ENCODE data around the gene FHAD1. TPM values are rescaled to one million over a fixed set of nuclear protein-coding genes. Genes with fewer than 3 reads are reported as not detected.
"Not testable (repeated sequence)": the region's sequence is repeated elsewhere in the genome, so short reads cannot be mapped to it uniquely, and the experiment has no call there.

Gene FHAD1
- total RNA-seq, 1 experiment from 2014 or later = not detected

- Mint-ChIP-seq H3K36me3 (ENCODE audit: insufficient read depth, unreplicated experiment) (no peaks in the 10 kb centered on the region), H3K27ac (ENCODE audit: low read depth, unreplicated experiment) (no peak overlapping the region), H3K4me3 (ENCODE audit: unreplicated experiment) (no peak overlapping the region), H3K4me1 (ENCODE audit: insufficient read depth, unreplicated experiment) (no peaks in the 10 kb centered on the region), H3K9me3 (ENCODE audit: unreplicated experiment) (no peaks in the 10 kb centered on the region), H3K27me3 (ENCODE audit: insufficient read depth, unreplicated experiment) (no peaks in the 10 kb centered on the region)
- intact Hi-C loops (cut with micrococcal nuclease) = no loop called here
- TF ChIP-seq CTCF (IDR thresholded peaks at IDR 0.05; ENCODE audit: unreplicated experiment) = no peak
- POLR2A ChIA-PET = no interaction called here
- DNase-seq (ENCODE audit: unreplicated experiment) = no peak
- CTCF ChIA-PET = no interaction called here
- no TSS peak for BruUV-seq (replicated peaks)
Observed at GRCh38 chr1:15295696-15296095, 48.7 kb downstream of the FHAD1 start.

GRCh38 chr1:15296585-15297321 lies 49.7 kb downstream of the FHAD1 start:
- no peak for DNase-seq (ENCODE audit: unreplicated experiment)
- Mint-ChIP-seq H3K9me3 (ENCODE audit: unreplicated experiment) (no peaks in the 10 kb centered on the region), H3K4me3 (ENCODE audit: unreplicated experiment) (no peak overlapping the region), H3K27ac (ENCODE audit: low read depth, unreplicated experiment) (no peak overlapping the region), H3K27me3 (ENCODE audit: insufficient read depth, unreplicated experiment) (no peaks in the 10 kb centered on the region), H3K4me1 (ENCODE audit: insufficient read depth, unreplicated experiment) (no peaks in the 10 kb centered on the region), H3K36me3 (ENCODE audit: insufficient read depth, unreplicated experiment) (no peaks in the 10 kb centered on the region)
- intact Hi-C loops (cut with micrococcal nuclease) = no loop called here
- no peak for TF ChIP-seq CTCF (IDR thresholded peaks at IDR 0.05; ENCODE audit: unreplicated experiment)
- POLR2A ChIA-PET = interaction anchor here (0.6 kb wide), 1 partner anchor 1522 kb away, joined by 4 read pairs; no protein-coding TSS in a partner anchor
- BruUV-seq (replicated peaks) = no TSS peak
- CTCF ChIA-PET = interaction anchor here (0.8 to 1.0 kb wide), 2 partner anchors 13 to 143 kb away, joined by 3 read pairs; partner anchors contain the start of gene TMEM51

GRCh38 chr1:15297975-15298374 lies 51.0 kb downstream of the FHAD1 start:
- H3K4me1 Mint-ChIP-seq (ENCODE audit: insufficient read depth, unreplicated experiment); intact Hi-C loops (cut with micrococcal nuclease); DNase-seq (ENCODE audit: unreplicated experiment); H3K4me3 Mint-ChIP-seq (ENCODE audit: unreplicated experiment); H3K9me3 Mint-ChIP-seq (ENCODE audit: unreplicated experiment); BruUV-seq (replicated peaks); H3K36me3 Mint-ChIP-seq (ENCODE audit: insufficient read depth, unreplicated experiment); H3K27me3 Mint-ChIP-seq (ENCODE audit: insufficient read depth, unreplicated experiment); POLR2A ChIA-PET; CTCF ChIA-PET; H3K27ac Mint-ChIP-seq (ENCODE audit: low read depth, unreplicated experiment): not testable (repeated sequence)

GRCh38 chr1:15299179-15299578 lies 52.2 kb downstream of the FHAD1 start:
- Mint-ChIP-seq H3K9me3 (ENCODE audit: unreplicated experiment) (no peaks in the 10 kb centered on the region), H3K27ac (ENCODE audit: low read depth, unreplicated experiment) (no peak overlapping the region), H3K4me1 (ENCODE audit: insufficient read depth, unreplicated experiment) (no peaks in the 10 kb centered on the region), H3K36me3 (ENCODE audit: insufficient read depth, unreplicated experiment) (no peaks in the 10 kb centered on the region), H3K27me3 (ENCODE audit: insufficient read depth, unreplicated experiment) (no peaks in the 10 kb centered on the region), H3K4me3 (ENCODE audit: unreplicated experiment) (no peak overlapping the region)
- ChIA-PET CTCF (interaction anchor here (1.1 to 2.1 kb wide), 2 partner anchors 146 to 170 kb away, joined by 4 to 10 read pairs; no protein-coding TSS in a partner anchor), POLR2A (interaction anchor here (0.6 to 1.7 kb wide), 2 partner anchors 15 to 139 kb away, joined by 3 to 4 read pairs; no protein-coding TSS in a partner anchor)
- intact Hi-C loops (cut with micrococcal nuclease) = no loop called here
- DNase-seq (ENCODE audit: unreplicated experiment) = no peak
- no TSS peak for BruUV-seq (replicated peaks)
- no peak for TF ChIP-seq CTCF (IDR thresholded peaks at IDR 0.05; ENCODE audit: unreplicated experiment)

Measured in MCF 10A (cell line).